Neural progenitor cell (in vitro differentiated cells): Measurements from ENCODE around the gene THBS1. TPM values are rescaled to one million over a fixed set of nuclear protein-coding genes. Genes with fewer than 3 reads are reported as not detected.

Source experiments
- DNase-seq: peaks from one replicate; pipeline ENCODE4 v3.0.0-alpha.2; 2016; ENCODE audit warnings: low spot score
- H2AFZ ChIP-seq: fragments of 200-600 bp; sonication (generic); replicated peaks from 2 replicates; pipeline ENCODE4 v1.6.1; 2016; ENCODE audit warnings: antibody characterized with exemption
- H3F3A ChIP-seq: fragments of 200-600 bp; sonication (generic); 2 replicates; pipeline ENCODE4 v1.6.1; 2016; ENCODE audit warnings: antibody characterized with exemption, low read depth
- H3K27ac ChIP-seq: fragments of 200-600 bp; sonication (generic); 2 replicates; pipeline ENCODE4 v1.5.1; 2016; ENCODE audit warnings: mild to moderate bottlenecking
- H3K27me3 ChIP-seq: fragments of 200-600 bp; sonication (generic); 2 replicates; pipeline ENCODE4 v1.6.1; 2016; ENCODE audit warnings: mild to moderate bottlenecking, moderate library complexity
- H3K36me3 ChIP-seq: fragments of 200-600 bp; sonication (generic); 2 replicates; pipeline ENCODE4 v1.5.1; 2016
- H3K4me1 ChIP-seq: fragments of 200-600 bp; sonication (generic); 2 replicates; pipeline ENCODE4 v1.6.1; 2016; ENCODE audit warnings: mixed run types
- H3K4me2 ChIP-seq: fragments of 200-600 bp; sonication (generic); 2 replicates; pipeline ENCODE4 v1.6.1; 2016
- H3K4me3 ChIP-seq: fragments of 200-600 bp; sonication (generic); 2 replicates; pipeline ENCODE4 v1.5.1; 2016
- H3K79me2 ChIP-seq: fragments of 200-600 bp; sonication (generic); 2 replicates; pipeline ENCODE4 v1.6.1; 2016; ENCODE audit warnings: low read depth
- H3K9ac ChIP-seq: fragments of 200-600 bp; sonication (generic); 2 replicates; pipeline ENCODE4 v1.6.1; 2016
- H3K9me3 ChIP-seq: fragments of 200-600 bp; sonication (generic); 2 replicates; pipeline ENCODE4 v1.5.1; 2016; ENCODE audit warnings: low read depth
- H4K20me1 ChIP-seq: fragments of 200-600 bp; sonication (generic); 2 replicates; pipeline ENCODE4 v1.6.1; 2016; ENCODE audit warnings: low read depth
- H3K27ac Mint-ChIP-seq: 3 replicates; pipeline ENCODE4 v1.8.0; 2021; ENCODE audit warnings: mixed read lengths
- H3K27me3 Mint-ChIP-seq: 2 replicates; pipeline ENCODE4 v1.8.0; 2022; ENCODE audit warnings: low read depth, mild to moderate bottlenecking, inconsistent platforms, moderate library complexity, mixed read lengths; ENCODE audit not compliant: insufficient read depth
- H3K36me3 Mint-ChIP-seq: 3 replicates; pipeline ENCODE4 v1.8.0; 2021; ENCODE audit warnings: mixed read lengths
- H3K4me1 Mint-ChIP-seq: 3 replicates; pipeline ENCODE4 v1.8.0; 2021; ENCODE audit warnings: mixed read lengths
- H3K4me3 Mint-ChIP-seq: 3 replicates; pipeline ENCODE4 v1.8.0; 2021; ENCODE audit warnings: mild to moderate bottlenecking, moderate library complexity, mixed read lengths
- H3K9me3 Mint-ChIP-seq: 3 replicates; pipeline ENCODE4 v1.8.0; 2020; ENCODE audit warnings: mixed read lengths
- EZH2 ChIP-seq: fragments of 200-600 bp; sonication (generic); IDR thresholded peaks from 2 replicates; pipeline ENCODE4 v1.6.1; 2017; ENCODE audit warnings: antibody characterized with exemption, mild to moderate bottlenecking, moderate library complexity
- EZH2phosphoT487 ChIP-seq: fragments of 200-600 bp; sonication (generic); IDR thresholded peaks from 2 replicates; pipeline ENCODE4 v1.6.1; 2017; ENCODE audit warnings: antibody characterized with exemption
- total RNA-seq: library from RNA; depleted of rRNA; stranded (reverse); fragments of >200 nt; gene quantifications from 2 replicates; pipeline ENCODE4 v1.2.3, GENCODE V29; 2015; ENCODE audit warnings: low replicate concordance
- TF ChIP-seq, protein P1 (sequence below): fragments of 200-600 bp; sonication (generic); IDR thresholded peaks from 2 replicates; pipeline ENCODE4 v1.5.1; 2017; ENCODE audit warnings: antibody characterized with exemption, mild to moderate bottlenecking

Gene THBS1
- total RNA-seq, 1 donor from 2014 or later: 14.6 TPM

DNA sequence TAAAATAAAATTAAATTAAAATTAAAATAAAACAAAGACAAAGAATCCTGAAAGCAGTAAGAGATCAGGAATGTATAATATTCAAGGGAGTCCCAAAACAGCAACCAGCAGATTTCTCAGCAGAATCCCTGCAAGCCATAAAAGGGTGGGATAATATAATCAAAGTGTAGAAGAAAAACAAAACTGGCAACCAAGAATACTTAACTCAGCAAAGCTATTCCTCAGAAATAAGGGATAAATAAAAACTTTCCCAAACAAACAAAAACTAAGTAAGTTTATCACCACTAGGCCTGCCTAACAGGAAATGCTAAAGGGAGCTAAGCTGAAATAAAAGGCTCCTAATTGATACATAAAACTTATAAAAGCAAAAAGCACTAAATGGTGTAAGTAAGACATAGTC is 29.8 kb downstream of the THBS1 start:
- H4K20me1 ChIP-seq: no peaks in the 10 kb centered on the region
- H3K9ac ChIP-seq: no peak overlapping the region
- no peak overlapping the region for H3K4me3 Mint-ChIP-seq
- H3K36me3 ChIP-seq: no peaks in the 10 kb centered on the region
- H3K9me3 ChIP-seq: peaks cover 6% of the 10 kb centered on the region
- H3K79me2 ChIP-seq: no peaks in the 10 kb centered on the region
- peaks cover 28% of the 10 kb centered on the region for H3K9me3 Mint-ChIP-seq
- no peak for DNase-seq
- H3K4me1 ChIP-seq: no peaks in the 10 kb centered on the region
- H3K27me3 Mint-ChIP-seq: no peaks in the 10 kb centered on the region
- no peaks in the 10 kb centered on the region for H3K27me3 ChIP-seq
- H3K4me2 ChIP-seq: no peak overlapping the region
- no peak overlapping the region for H3K27ac ChIP-seq
- H3K27ac Mint-ChIP-seq: no peak overlapping the region
- no peaks in the 10 kb centered on the region for H3F3A ChIP-seq
- H3K4me3 ChIP-seq: no peak overlapping the region
- TF ChIP-seq EZH2 (no peak), EZH2phosphoT487 (no peak)
- TF ChIP-seq, protein P1, sequence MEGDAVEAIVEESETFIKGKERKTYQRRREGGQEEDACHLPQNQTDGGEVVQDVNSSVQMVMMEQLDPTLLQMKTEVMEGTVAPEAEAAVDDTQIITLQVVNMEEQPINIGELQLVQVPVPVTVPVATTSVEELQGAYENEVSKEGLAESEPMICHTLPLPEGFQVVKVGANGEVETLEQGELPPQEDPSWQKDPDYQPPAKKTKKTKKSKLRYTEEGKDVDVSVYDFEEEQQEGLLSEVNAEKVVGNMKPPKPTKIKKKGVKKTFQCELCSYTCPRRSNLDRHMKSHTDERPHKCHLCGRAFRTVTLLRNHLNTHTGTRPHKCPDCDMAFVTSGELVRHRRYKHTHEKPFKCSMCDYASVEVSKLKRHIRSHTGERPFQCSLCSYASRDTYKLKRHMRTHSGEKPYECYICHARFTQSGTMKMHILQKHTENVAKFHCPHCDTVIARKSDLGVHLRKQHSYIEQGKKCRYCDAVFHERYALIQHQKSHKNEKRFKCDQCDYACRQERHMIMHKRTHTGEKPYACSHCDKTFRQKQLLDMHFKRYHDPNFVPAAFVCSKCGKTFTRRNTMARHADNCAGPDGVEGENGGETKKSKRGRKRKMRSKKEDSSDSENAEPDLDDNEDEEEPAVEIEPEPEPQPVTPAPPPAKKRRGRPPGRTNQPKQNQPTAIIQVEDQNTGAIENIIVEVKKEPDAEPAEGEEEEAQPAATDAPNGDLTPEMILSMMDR: no peak
- H3K4me1 Mint-ChIP-seq: no peaks in the 10 kb centered on the region
- no peak overlapping the region for H2AFZ ChIP-seq
- peaks cover 7% of the 10 kb centered on the region for H3K36me3 Mint-ChIP-seq

DNA sequence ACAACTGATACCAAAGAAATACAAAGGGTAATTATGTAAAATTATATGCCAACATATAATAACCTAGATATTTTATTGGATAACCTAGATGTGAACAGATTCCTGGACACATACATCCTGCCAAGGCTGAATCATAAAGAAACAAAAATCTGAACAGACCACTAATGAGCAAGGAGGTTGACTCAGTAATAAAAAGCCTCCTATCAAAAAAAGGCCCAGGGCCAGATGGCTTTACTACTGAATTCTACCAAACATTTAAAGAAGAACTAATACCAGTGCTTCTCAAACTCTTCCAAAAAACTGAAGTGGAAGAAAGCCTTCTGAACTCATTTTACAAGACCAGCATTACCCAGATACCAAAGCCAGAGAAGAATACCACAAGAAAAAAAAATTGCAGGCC is 32.4 kb downstream of the THBS1 start:
- peaks cover 9% of the 10 kb centered on the region for H3K36me3 Mint-ChIP-seq
- Histone ChIP-seq H3K9ac (no peak overlapping the region), H3K27ac (no peak overlapping the region), H3K27me3 (no peaks in the 10 kb centered on the region), H3K4me2 (no peak overlapping the region), H4K20me1 (no peaks in the 10 kb centered on the region), H2AFZ (no peak overlapping the region), H3K9me3 (peaks cover 6% of the 10 kb centered on the region), H3K79me2 (no peaks in the 10 kb centered on the region), H3F3A (no peaks in the 10 kb centered on the region), H3K4me1 (no peaks in the 10 kb centered on the region), H3K4me3 (no peak overlapping the region), H3K36me3 (no peaks in the 10 kb centered on the region)
- no peak for TF ChIP-seq EZH2
- TF ChIP-seq, protein P1: no peak
- no peak for TF ChIP-seq EZH2phosphoT487
- peaks cover 28% of the 10 kb centered on the region for H3K9me3 Mint-ChIP-seq
- no peak overlapping the region for H3K27ac Mint-ChIP-seq
- no peaks in the 10 kb centered on the region for H3K27me3 Mint-ChIP-seq
- H3K4me1 Mint-ChIP-seq: no peaks in the 10 kb centered on the region
- H3K4me3 Mint-ChIP-seq: no peak overlapping the region
- DNase-seq: no peak

DNA sequence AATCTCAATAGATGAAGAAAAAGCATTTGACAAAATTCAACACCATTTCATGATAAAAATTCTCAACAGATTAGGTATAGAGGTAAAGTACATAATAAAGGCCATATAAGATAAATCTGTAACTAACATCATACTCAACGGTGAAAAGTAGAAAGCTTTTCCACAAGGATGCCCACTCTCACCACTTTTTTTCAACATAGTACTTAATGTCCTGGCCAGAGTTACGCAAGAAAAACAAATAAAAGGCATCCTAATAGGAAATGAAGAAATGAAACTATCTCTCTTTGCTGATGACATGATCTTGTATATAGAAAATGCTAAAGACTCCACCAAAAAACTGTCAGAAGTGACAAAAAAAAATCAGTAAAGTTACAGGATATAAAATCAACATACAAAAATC is 33.0 kb downstream of the THBS1 start:
- H3K4me1 ChIP-seq: no peaks in the 10 kb centered on the region
- H3K36me3 Mint-ChIP-seq: peaks cover 9% of the 10 kb centered on the region
- H3K4me3 ChIP-seq: no peak overlapping the region
- H2AFZ ChIP-seq: no peak overlapping the region
- DNase-seq: no peak
- no peak overlapping the region for H3K27ac ChIP-seq
- H4K20me1 ChIP-seq: no peaks in the 10 kb centered on the region
- no peaks in the 10 kb centered on the region for H3K79me2 ChIP-seq
- H3K27me3 Mint-ChIP-seq: no peaks in the 10 kb centered on the region
- no peaks in the 10 kb centered on the region for H3K36me3 ChIP-seq
- H3K9ac ChIP-seq: no peak overlapping the region
- H3F3A ChIP-seq: no peaks in the 10 kb centered on the region
- no peak overlapping the region for H3K4me2 ChIP-seq
- H3K9me3 ChIP-seq: peaks cover 6% of the 10 kb centered on the region
- no peak for TF ChIP-seq EZH2phosphoT487
- TF ChIP-seq, protein P1: no peak
- no peak for TF ChIP-seq EZH2
- no peaks in the 10 kb centered on the region for H3K4me1 Mint-ChIP-seq
- H3K9me3 Mint-ChIP-seq: peaks cover 25% of the 10 kb centered on the region
- H3K27me3 ChIP-seq: no peaks in the 10 kb centered on the region
- H3K4me3 Mint-ChIP-seq: no peak overlapping the region
- no peak overlapping the region for H3K27ac Mint-ChIP-seq
